Measurements from ENCODE around the gene HSD17B4.

The HSD17B4 gene

DNA sequence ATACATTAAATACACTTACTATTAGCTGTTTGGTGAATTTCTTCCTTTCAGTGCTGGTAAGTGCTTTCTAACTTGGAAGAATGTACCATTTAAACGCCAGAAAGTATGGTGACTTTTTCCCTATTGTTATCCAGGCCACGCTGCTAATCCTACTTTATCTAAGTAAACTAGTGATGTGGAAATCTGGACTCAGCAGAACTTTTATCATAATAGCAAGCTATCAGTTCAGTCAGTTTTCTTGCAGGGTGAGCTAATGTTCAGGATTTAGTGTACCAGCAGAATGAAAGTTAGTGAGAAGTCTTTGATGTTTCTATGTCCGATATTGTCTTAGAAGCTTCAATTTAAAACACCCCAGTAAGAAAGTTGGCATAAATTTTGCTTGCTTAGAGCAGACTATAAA lies 72.2 kb downstream of the HSD17B4 start:
- H3K4me1 ChIP-seq (ENCODE audit: insufficient read depth, low read length): no peaks in the 10 kb centered on the region
- no peaks in the 10 kb centered on the region for H4K20me1 ChIP-seq (ENCODE audit: insufficient read depth, low read length)
- no peaks in the 10 kb centered on the region for H3K79me2 ChIP-seq (ENCODE audit: insufficient read depth, low read length)
- no peaks in the 10 kb centered on the region for H3K27me3 ChIP-seq (ENCODE audit: insufficient read depth, low read length, poor library complexity)
- no peak overlapping the region for H3K4me2 ChIP-seq (ENCODE audit: insufficient read depth, low read length)
- DNase-seq (no peak), ATAC-seq (ENCODE audit: insufficient read depth, low read depth) (no peak)
- no peaks in the 10 kb centered on the region for H3K9me3 ChIP-seq (ENCODE audit: insufficient read depth, low read length, severe bottlenecking)
- H3K4me3 ChIP-seq (ENCODE audit: low read depth in 1 of 2, low read length in 2 of 2): no peak overlapping the region
- H3K27ac ChIP-seq (ENCODE audit: low read length): no peak overlapping the region
- H2AFZ ChIP-seq (ENCODE audit: low read depth, low read length): no peak overlapping the region
- no peak for TF ChIP-seq EZH2 (IDR thresholded peaks at IDR 0.05; ENCODE audit: borderline replicate concordance, low read depth, low read length, severe bottlenecking)
- no peak for TF ChIP-seq CTCF (IDR thresholded peaks at IDR 0.05; ENCODE audit: borderline replicate concordance, extremely low read depth, low read length, poor library complexity, severe bottlenecking)
- no peak overlapping the region for H3K9ac ChIP-seq (ENCODE audit: low read depth, low read length)
- peaks cover 27% of the 10 kb centered on the region; the same call in 1 of the 2 replicates for H3K36me3 ChIP-seq (ENCODE audit: insufficient read depth, low read length)

GRCh38 chr5:119527351-119527750 lies 75.1 kb downstream of the HSD17B4 start:
- H3K9me3 ChIP-seq (ENCODE audit: insufficient read depth, low read length, severe bottlenecking): no peaks in the 10 kb centered on the region
- H3K27ac ChIP-seq (ENCODE audit: low read length): no peak overlapping the region
- no peaks in the 10 kb centered on the region for H3K79me2 ChIP-seq (ENCODE audit: insufficient read depth, low read length)
- H3K4me3 ChIP-seq (ENCODE audit: low read depth in 1 of 2, low read length in 2 of 2): no peak overlapping the region
- no peaks in the 10 kb centered on the region for H4K20me1 ChIP-seq (ENCODE audit: insufficient read depth, low read length)
- no peaks in the 10 kb centered on the region for H3K4me1 ChIP-seq (ENCODE audit: insufficient read depth, low read length)
- no peaks in the 10 kb centered on the region for H3K27me3 ChIP-seq (ENCODE audit: insufficient read depth, low read length, poor library complexity)
- H3K9ac ChIP-seq (ENCODE audit: low read depth, low read length): no peak overlapping the region
- DNase-seq (no peak), ATAC-seq (ENCODE audit: insufficient read depth, low read depth) (no peak)
- H3K36me3 ChIP-seq (ENCODE audit: insufficient read depth, low read length): peaks cover 46% of the 10 kb centered on the region; the same call in 1 of the 2 replicates
- no peak overlapping the region for H3K4me2 ChIP-seq (ENCODE audit: insufficient read depth, low read length)
- no peak overlapping the region for H2AFZ ChIP-seq (ENCODE audit: low read depth, low read length)
- no peak for TF ChIP-seq EZH2 (IDR thresholded peaks at IDR 0.05; ENCODE audit: borderline replicate concordance, low read depth, low read length, severe bottlenecking)
- TF ChIP-seq CTCF (IDR thresholded peaks at IDR 0.05; ENCODE audit: borderline replicate concordance, extremely low read depth, low read length, poor library complexity, severe bottlenecking): no peak

- Histone ChIP-seq H3K4me1 (ENCODE audit: insufficient read depth, low read length) (no peaks in the 10 kb centered on the region), H3K9ac (ENCODE audit: low read depth, low read length) (no peak overlapping the region), H2AFZ (ENCODE audit: low read depth, low read length) (no peak overlapping the region), H3K9me3 (ENCODE audit: insufficient read depth, low read length, severe bottlenecking) (no peaks in the 10 kb centered on the region), H3K27ac (ENCODE audit: low read length) (no peak overlapping the region), H3K27me3 (ENCODE audit: insufficient read depth, low read length, poor library complexity) (no peaks in the 10 kb centered on the region), H3K79me2 (ENCODE audit: insufficient read depth, low read length) (no peaks in the 10 kb centered on the region), H3K36me3 (ENCODE audit: insufficient read depth, low read length) (peaks cover 42% of the 10 kb centered on the region; the same call in 1 of the 2 replicates), H4K20me1 (ENCODE audit: insufficient read depth, low read length) (no peaks in the 10 kb centered on the region), H3K4me2 (ENCODE audit: insufficient read depth, low read length) (no peak overlapping the region), H3K4me3 (ENCODE audit: low read depth in 1 of 2, low read length in 2 of 2) (no peak overlapping the region)
- ATAC-seq (ENCODE audit: insufficient read depth, low read depth) (no peak), DNase-seq (no peak)
- TF ChIP-seq CTCF (IDR thresholded peaks at IDR 0.05; ENCODE audit: borderline replicate concordance, extremely low read depth, low read length, poor library complexity, severe bottlenecking) (no peak), EZH2 (IDR thresholded peaks at IDR 0.05; ENCODE audit: borderline replicate concordance, low read depth, low read length, severe bottlenecking) (no peak)
These were observed 77.5 kb downstream of the HSD17B4 start for GRCh38 chr5:119529811-119530210.

DNA sequence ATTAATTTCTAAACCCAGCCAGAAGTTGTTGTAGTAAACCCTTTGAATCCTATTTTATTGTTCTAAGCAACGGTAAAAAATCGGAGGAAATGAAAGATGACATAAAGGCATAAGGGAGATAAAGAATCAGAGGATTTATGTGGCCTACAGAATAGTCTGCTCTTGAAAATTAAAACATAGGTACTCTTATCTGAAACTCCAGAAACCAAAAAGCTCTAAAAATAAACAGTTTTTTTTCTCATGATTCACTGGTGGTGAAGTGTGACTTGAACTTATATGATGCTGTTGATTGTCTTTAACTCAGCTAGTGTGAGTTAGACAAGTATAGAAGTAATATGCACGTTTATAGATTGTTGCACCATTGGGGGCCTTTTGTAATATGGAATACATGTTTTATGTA lies 80.3 kb downstream of the HSD17B4 start:
- Histone ChIP-seq H3K27me3 (ENCODE audit: insufficient read depth, low read length, poor library complexity) (no peaks in the 10 kb centered on the region), H4K20me1 (ENCODE audit: insufficient read depth, low read length) (no peaks in the 10 kb centered on the region), H3K79me2 (ENCODE audit: insufficient read depth, low read length) (no peaks in the 10 kb centered on the region), H2AFZ (ENCODE audit: low read depth, low read length) (no peak overlapping the region), H3K4me2 (ENCODE audit: insufficient read depth, low read length) (no peak overlapping the region), H3K9ac (ENCODE audit: low read depth, low read length) (no peak overlapping the region), H3K9me3 (ENCODE audit: insufficient read depth, low read length, severe bottlenecking) (no peaks in the 10 kb centered on the region), H3K27ac (ENCODE audit: low read length) (no peak overlapping the region), H3K36me3 (ENCODE audit: insufficient read depth, low read length) (peaks cover 33% of the 10 kb centered on the region; the same call in 1 of the 2 replicates), H3K4me1 (ENCODE audit: insufficient read depth, low read length) (no peaks in the 10 kb centered on the region), H3K4me3 (ENCODE audit: low read depth in 1 of 2, low read length in 2 of 2) (no peak overlapping the region)
- ATAC-seq (ENCODE audit: insufficient read depth, low read depth): no peak
- no peak for DNase-seq
- TF ChIP-seq EZH2 (IDR thresholded peaks at IDR 0.05; ENCODE audit: borderline replicate concordance, low read depth, low read length, severe bottlenecking): no peak
- TF ChIP-seq CTCF (IDR thresholded peaks at IDR 0.05; ENCODE audit: borderline replicate concordance, extremely low read depth, low read length, poor library complexity, severe bottlenecking): no peak

Measured in DND-41 (cell line).